HUES64 (cell line): ENCODE measurements around the gene IRX6.

Source experiments
- H3K27ac ChIP-seq: 2 replicates; pipeline ENCODE4 v1.7.0; 2013; ENCODE audit warnings: low read depth, low read length, inconsistent platforms
- H3K27me3 ChIP-seq: 2 replicates; pipeline ENCODE4 v1.6.1; 2013; ENCODE audit warnings: mild to moderate bottlenecking, low read length; ENCODE audit not compliant: insufficient read depth
- H3K36me3 ChIP-seq: 2 replicates; pipeline ENCODE4 v1.6.1; 2013; ENCODE audit warnings: mild to moderate bottlenecking, low read length; ENCODE audit not compliant: insufficient read depth
- H3K4me1 ChIP-seq: 2 replicates; pipeline ENCODE4 v1.6.1; 2013; ENCODE audit warnings: mild to moderate bottlenecking, low read length, moderate library complexity; ENCODE audit not compliant: insufficient read depth
- H3K4me3 ChIP-seq: 2 replicates; pipeline ENCODE4 v1.5.1; 2013; ENCODE audit warnings: mild to moderate bottlenecking, low read length, moderate library complexity
- H3K9ac ChIP-seq: 2 replicates; pipeline ENCODE4 v1.6.1; 2013; ENCODE audit warnings: mild to moderate bottlenecking, low read depth, low read length
- H3K9me3 ChIP-seq: 2 replicates; pipeline ENCODE4 v1.6.1; 2013; ENCODE audit warnings: low read depth, low read length; ENCODE audit not compliant: insufficient read depth
- WGBS: fragments of 150-250, 120-280 bp; methylation state at CpG from one replicate; pipeline ENCODE4 v1.1.7; 2013; ENCODE audit warnings: missing lambda C conversion rate; 5-methylcytosine and 5-hydroxymethylcytosine counted together

The IRX6 gene

GRCh38 chr16:55367866-55368603 is 44.0 kb downstream of the IRX6 start:
- H3K4me1 ChIP-seq = peaks cover 5% of the 10 kb centered on the region
- peaks cover 29% of the 10 kb centered on the region for H3K27me3 ChIP-seq
- 92% methylated on average over 3 of the region's 4 CpGs for WGBS
- H3K4me3 ChIP-seq = no peak overlapping the region
- no peak overlapping the region for H3K9ac ChIP-seq
- H3K36me3 ChIP-seq = no peaks in the 10 kb centered on the region
- no peak overlapping the region for H3K27ac ChIP-seq
- no peaks in the 10 kb centered on the region for H3K9me3 ChIP-seq

GRCh38 chr16:55369151-55369550 is 45.1 kb downstream of the IRX6 start:
- Histone ChIP-seq H3K36me3 (no peaks in the 10 kb centered on the region), H3K27ac (no peak overlapping the region), H3K27me3 (peaks cover 29% of the 10 kb centered on the region), H3K4me1 (peaks cover 5% of the 10 kb centered on the region), H3K4me3 (no peak overlapping the region), H3K9me3 (no peaks in the 10 kb centered on the region), H3K9ac (no peak overlapping the region)
- WGBS = 81% methylated on average over 5 of the region's 5 CpGs

GRCh38 chr16:55370762-55371482 is 46.9 kb downstream of the IRX6 start:
- H3K4me1 ChIP-seq = peaks cover 5% of the 10 kb centered on the region
- H3K9me3 ChIP-seq = no peaks in the 10 kb centered on the region
- H3K9ac ChIP-seq = no peak overlapping the region
- peaks cover 29% of the 10 kb centered on the region for H3K27me3 ChIP-seq
- no peaks in the 10 kb centered on the region for H3K36me3 ChIP-seq
- H3K27ac ChIP-seq = no peak overlapping the region
- 13% methylated on average over 24 of the region's 26 CpGs for WGBS
- 0 out of 2 replicates have a peak overlapping the region, but pooled peaks have one; percentile 26 for H3K4me3 ChIP-seq

GRCh38 chr16:55372792-55373488 is 48.9 kb downstream of the IRX6 start:
- WGBS = 90% methylated on average over 12 of the region's 12 CpGs
- Histone ChIP-seq H3K27ac (no peak overlapping the region), H3K9me3 (no peaks in the 10 kb centered on the region), H3K4me3 (no peak overlapping the region), H3K36me3 (no peaks in the 10 kb centered on the region), H3K27me3 (peaks cover 29% of the 10 kb centered on the region), H3K4me1 (peaks cover 5% of the 10 kb centered on the region), H3K9ac (no peak overlapping the region)

GRCh38 chr16:55373489-55373832 is 49.5 kb downstream of the IRX6 start:
- H3K4me3 ChIP-seq = no peak overlapping the region
- no peaks in the 10 kb centered on the region for H3K36me3 ChIP-seq
- no peak overlapping the region for H3K27ac ChIP-seq
- peaks cover 5% of the 10 kb centered on the region for H3K4me1 ChIP-seq
- no peaks in the 10 kb centered on the region for H3K9me3 ChIP-seq
- H3K27me3 ChIP-seq = peaks cover 28% of the 10 kb centered on the region
- H3K9ac ChIP-seq = no peak overlapping the region

GRCh38 chr16:55376045-55376444 is 52.0 kb downstream of the IRX6 start:
- H3K36me3 ChIP-seq = no peaks in the 10 kb centered on the region
- no peak overlapping the region for H3K9ac ChIP-seq
- peaks cover 9% of the 10 kb centered on the region for H3K27me3 ChIP-seq
- no peaks in the 10 kb centered on the region for H3K9me3 ChIP-seq
- H3K4me3 ChIP-seq = no peak overlapping the region
- H3K27ac ChIP-seq = no peak overlapping the region
- peaks cover 5% of the 10 kb centered on the region for H3K4me1 ChIP-seq
- 90% methylated on average over 3 of the region's 3 CpGs for WGBS

- Histone ChIP-seq H3K9ac (no peak overlapping the region), H3K4me3 (no peak overlapping the region), H3K36me3 (no peaks in the 10 kb centered on the region), H3K9me3 (no peaks in the 10 kb centered on the region), H3K27ac (no peak overlapping the region), H3K4me1 (peaks cover under 1% of the 10 kb centered on the region; the same call in 1 of the 2 replicates), H3K27me3 (peaks cover 5% of the 10 kb centered on the region; the same call in 1 of the 2 replicates)
- WGBS = 92% methylated on average over 7 of the region's 7 CpGs
These were observed 52.7 kb downstream of the IRX6 start for GRCh38 chr16:55376567-55377167.

GRCh38 chr16:55377840-55378239 is 53.8 kb downstream of the IRX6 start:
- 94% methylated on average over 7 of the region's 7 CpGs for WGBS
- H3K36me3 ChIP-seq = no peaks in the 10 kb centered on the region
- no peak overlapping the region for H3K9ac ChIP-seq
- H3K4me3 ChIP-seq = no peak overlapping the region
- H3K4me1 ChIP-seq = no peaks in the 10 kb centered on the region
- no peaks in the 10 kb centered on the region for H3K9me3 ChIP-seq
- H3K27ac ChIP-seq = no peak overlapping the region
- no peaks in the 10 kb centered on the region for H3K27me3 ChIP-seq

GRCh38 chr16:55378616-55379015 is 54.6 kb downstream of the IRX6 start:
- Histone ChIP-seq H3K9ac (no peak overlapping the region), H3K4me3 (no peak overlapping the region), H3K9me3 (no peaks in the 10 kb centered on the region), H3K36me3 (no peaks in the 10 kb centered on the region), H3K4me1 (no peaks in the 10 kb centered on the region), H3K27ac (no peak overlapping the region), H3K27me3 (no peaks in the 10 kb centered on the region)
- WGBS = 98% methylated on average over 3 of the region's 3 CpGs

GRCh38 chr16:55379371-55379770 is 55.4 kb downstream of the IRX6 start:
- no peaks in the 10 kb centered on the region for H3K9me3 ChIP-seq

GRCh38 chr16:55379876-55380390 is 55.9 kb downstream of the IRX6 start:
- no peaks in the 10 kb centered on the region for H3K36me3 ChIP-seq
- WGBS = 92% methylated on average over 7 of the region's 7 CpGs

More at GRCh38 chr16:55379371-55379770, 55.4 kb downstream of the IRX6 start:
- 95% methylated on average over 13 of the region's 13 CpGs for WGBS
- Histone ChIP-seq H3K27ac (no peak overlapping the region), H3K9ac (no peak overlapping the region), H3K27me3 (no peaks in the 10 kb centered on the region), H3K4me3 (no peak overlapping the region), H3K4me1 (no peaks in the 10 kb centered on the region), H3K36me3 (no peaks in the 10 kb centered on the region)

More at GRCh38 chr16:55379876-55380390, 55.9 kb downstream of the IRX6 start:
- Histone ChIP-seq H3K4me3 (no peak overlapping the region), H3K27me3 (no peaks in the 10 kb centered on the region), H3K9me3 (no peaks in the 10 kb centered on the region), H3K27ac (no peak overlapping the region), H3K9ac (no peak overlapping the region), H3K4me1 (no peaks in the 10 kb centered on the region)
